Jurkat, Clone E6-1 (cell line): ENCODE measurements around the gene TAGLN.

ENCODE experiments used
- DNase-seq: peaks from one replicate; pipeline ENCODE4 v3.0.0-alpha.2; 2011; ENCODE audit warnings: low read depth, low spot score
- H3K4me3 ChIP-seq: 2 replicates; pipeline ENCODE4 v1.5.1; 2011; ENCODE audit warnings: mild to moderate bottlenecking, low read length, control low read depth, moderate library complexity

The TAGLN gene

DNA sequence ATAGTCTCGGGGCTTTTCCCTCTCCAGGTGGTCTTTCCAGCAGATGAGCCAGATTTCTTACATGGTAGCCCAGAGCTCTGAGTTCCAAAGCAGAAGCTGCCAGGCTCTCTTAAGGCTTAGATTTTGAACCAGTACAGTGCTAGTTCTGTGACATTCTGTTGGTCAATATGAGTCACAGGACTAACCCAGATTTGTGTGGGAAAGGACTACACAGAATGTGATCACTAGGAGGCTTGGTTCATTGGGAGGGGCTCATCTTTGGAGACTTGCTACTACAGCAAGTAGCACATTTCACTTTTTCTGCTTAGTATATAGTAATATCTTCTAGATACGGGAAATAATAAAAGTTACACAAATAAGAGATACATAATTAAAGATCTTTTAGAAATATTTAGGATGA lies 57.4 kb downstream of the TAGLN start:
- H3K4me3 ChIP-seq: no peak overlapping the region
- DNase-seq: no peak
